ENCODE measurements around the gene LTBP1. TPM values are rescaled to one million over a fixed set of nuclear protein-coding genes. Genes with fewer than 3 reads are reported as not detected.
"Not testable (repeated sequence)": the region's sequence is repeated elsewhere in the genome, so short reads cannot be mapped to it uniquely, and the experiment has no call there.

The LTBP1 gene
- total RNA-seq, 2 experiments from 2014 or later, result 0.19 to 0.23 TPM

DNA sequence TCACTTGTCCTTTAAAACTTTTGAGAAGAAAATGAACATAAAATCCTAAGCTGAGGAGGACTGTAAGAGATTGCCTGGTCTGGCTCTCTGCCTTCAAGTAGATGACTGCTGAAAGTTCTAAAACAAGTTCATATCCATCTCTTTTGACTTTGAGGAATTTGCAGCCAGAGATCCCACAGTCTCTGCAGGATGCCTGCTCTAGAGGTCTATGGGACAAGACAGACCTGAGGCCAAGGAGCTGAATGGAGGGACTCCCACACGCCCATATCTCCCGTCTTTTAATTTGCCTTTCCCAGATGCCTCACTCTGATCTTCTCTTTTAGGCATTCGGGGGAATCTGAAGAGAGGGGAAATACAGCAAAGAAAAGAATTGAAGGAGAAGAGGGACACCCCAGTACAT lies 273.8 kb downstream of the LTBP1 start:
- Mint-ChIP-seq H3K4me3 (no peak overlapping the region), H3K27me3 (peaks cover 12% of the 10 kb centered on the region), H3K27ac (no peak overlapping the region), H3K9me3 (peaks cover under 1% of the 10 kb centered on the region), H3K4me1 (peaks cover 2% of the 10 kb centered on the region), H3K36me3 (no peaks in the 10 kb centered on the region)
- ATAC-seq (ENCODE audit: low read depth) (no peak), DNase-seq (no peak)
- POLR2A ChIA-PET, result no interaction called here

DNA sequence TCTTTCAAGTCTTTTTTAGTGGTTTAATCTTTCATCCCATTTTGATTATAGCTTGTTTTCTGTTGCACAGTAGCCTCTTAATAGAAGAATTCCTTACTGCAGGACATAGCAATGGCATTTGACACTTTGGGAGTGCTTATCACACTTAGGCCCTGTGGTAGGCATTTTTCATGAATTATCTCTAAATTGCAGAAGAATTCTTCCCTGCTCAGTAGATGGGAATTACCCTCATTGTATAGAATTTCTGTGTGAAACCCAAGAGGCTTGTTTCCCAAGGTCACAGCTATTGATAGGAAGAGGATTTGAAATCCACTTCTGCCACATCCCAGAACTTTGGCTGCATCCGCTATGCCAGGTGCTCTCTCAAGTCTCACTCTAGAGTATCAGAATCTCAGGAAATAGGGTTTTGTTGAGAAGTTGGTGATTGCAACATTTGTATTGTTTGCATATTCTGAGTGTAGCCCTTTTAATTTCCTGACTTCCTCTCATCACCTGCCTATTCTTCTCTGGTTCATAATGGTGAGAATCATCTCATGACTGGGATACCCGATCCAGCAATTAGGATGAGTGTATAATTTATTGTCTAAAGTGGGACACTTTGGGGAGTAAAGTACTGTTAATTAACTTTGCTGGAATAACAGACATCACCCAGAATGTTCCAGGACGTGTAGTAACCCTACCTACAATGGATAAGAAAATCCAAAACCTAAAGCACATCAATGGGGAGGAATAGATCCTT lies 274.5 kb downstream of the LTBP1 start:
- Mint-ChIP-seq H3K27me3 (peaks cover 12% of the 10 kb centered on the region), H3K4me1 (peaks cover 2% of the 10 kb centered on the region), H3K4me3 (no peak overlapping the region), H3K27ac (no peak overlapping the region), H3K9me3 (peaks cover 3% of the 10 kb centered on the region), H3K36me3 (no peaks in the 10 kb centered on the region)
- ATAC-seq (ENCODE audit: low read depth) (no peak), DNase-seq (no peak)
- POLR2A ChIA-PET, result no interaction called here

DNA sequence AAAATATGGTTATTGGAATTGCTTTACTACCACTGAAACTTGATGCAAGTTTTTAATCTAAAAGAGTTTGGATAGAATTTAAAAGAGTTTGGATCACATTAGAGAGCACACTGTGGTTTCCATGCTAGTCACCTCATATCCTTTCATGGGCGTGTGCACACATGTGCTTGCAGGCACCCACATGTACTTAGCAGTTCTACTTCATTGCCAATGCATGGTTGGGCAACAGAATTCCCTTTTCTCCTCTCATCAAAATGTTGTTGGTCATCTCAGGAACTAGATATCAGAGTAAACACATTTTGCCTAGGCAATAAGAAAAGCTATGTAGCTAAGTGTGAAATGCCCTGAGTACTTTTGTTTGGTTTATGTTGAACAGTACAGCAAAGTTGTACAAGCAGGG lies 275.6 kb downstream of the LTBP1 start:
- Mint-ChIP-seq H3K9me3 (peaks cover 3% of the 10 kb centered on the region), H3K4me3 (no peak overlapping the region), H3K36me3 (no peaks in the 10 kb centered on the region), H3K27me3 (peaks cover 12% of the 10 kb centered on the region), H3K4me1 (peaks cover 2% of the 10 kb centered on the region), H3K27ac (no peak overlapping the region)
- ATAC-seq (ENCODE audit: low read depth), result no peak
- POLR2A ChIA-PET, result no interaction called here
- DNase-seq, result no peak

DNA sequence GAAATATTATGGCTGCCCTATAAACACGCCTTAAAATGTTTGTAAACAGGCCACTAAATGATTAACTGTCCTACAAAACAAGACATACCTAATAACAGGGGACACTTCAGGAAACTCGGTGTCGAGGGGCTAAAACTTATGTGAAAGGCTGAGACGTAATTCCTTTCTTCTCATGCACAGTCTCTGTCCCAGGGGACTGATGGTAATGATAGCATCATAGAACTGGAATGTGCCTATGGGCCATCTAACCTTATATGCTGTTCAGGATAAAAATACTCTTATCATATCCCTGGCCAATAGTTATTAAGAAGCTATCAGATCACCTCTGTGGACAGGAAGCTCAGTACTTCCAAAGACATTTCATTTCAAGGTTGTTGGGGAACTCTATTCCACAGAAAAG lies 277.1 kb downstream of the LTBP1 start:
- no peak overlapping the region for H3K4me3 Mint-ChIP-seq
- peaks cover 10% of the 10 kb centered on the region for H3K27me3 Mint-ChIP-seq
- H3K4me1 Mint-ChIP-seq, result peaks cover 2% of the 10 kb centered on the region
- DNase-seq (no peak), ATAC-seq (ENCODE audit: low read depth) (no peak)
- H3K27ac Mint-ChIP-seq, result no peak overlapping the region
- POLR2A ChIA-PET, result no interaction called here
- peaks cover 3% of the 10 kb centered on the region for H3K9me3 Mint-ChIP-seq
- H3K36me3 Mint-ChIP-seq, result no peaks in the 10 kb centered on the region

DNA sequence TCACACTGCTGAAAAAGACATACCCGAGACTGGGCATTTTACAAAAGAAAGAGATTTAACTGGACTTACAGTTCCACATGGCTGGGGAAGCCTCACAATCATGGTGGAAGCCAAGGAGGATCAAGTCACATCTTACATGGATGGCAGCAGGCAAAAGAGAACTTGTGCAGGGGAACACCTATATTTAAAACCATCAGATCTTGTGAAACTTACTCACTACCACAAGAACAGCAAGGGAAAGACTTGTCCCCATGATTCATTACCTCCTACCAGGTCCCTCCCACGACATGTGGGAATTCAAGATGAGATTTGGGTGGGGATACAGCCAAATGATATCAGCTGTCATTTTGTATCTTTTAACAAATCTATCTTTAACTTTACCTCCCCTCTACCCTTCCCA lies 278.6 kb downstream of the LTBP1 start:
- no peak for DNase-seq
- peaks cover 3% of the 10 kb centered on the region for H3K9me3 Mint-ChIP-seq
- no peak overlapping the region for H3K4me3 Mint-ChIP-seq
- H3K36me3 Mint-ChIP-seq, result no peaks in the 10 kb centered on the region
- POLR2A ChIA-PET, result no interaction called here
- H3K4me1 Mint-ChIP-seq, result no peaks in the 10 kb centered on the region
- H3K27ac Mint-ChIP-seq, result no peak overlapping the region
- peaks cover 10% of the 10 kb centered on the region for H3K27me3 Mint-ChIP-seq
- no peak for ATAC-seq (ENCODE audit: low read depth)

DNA sequence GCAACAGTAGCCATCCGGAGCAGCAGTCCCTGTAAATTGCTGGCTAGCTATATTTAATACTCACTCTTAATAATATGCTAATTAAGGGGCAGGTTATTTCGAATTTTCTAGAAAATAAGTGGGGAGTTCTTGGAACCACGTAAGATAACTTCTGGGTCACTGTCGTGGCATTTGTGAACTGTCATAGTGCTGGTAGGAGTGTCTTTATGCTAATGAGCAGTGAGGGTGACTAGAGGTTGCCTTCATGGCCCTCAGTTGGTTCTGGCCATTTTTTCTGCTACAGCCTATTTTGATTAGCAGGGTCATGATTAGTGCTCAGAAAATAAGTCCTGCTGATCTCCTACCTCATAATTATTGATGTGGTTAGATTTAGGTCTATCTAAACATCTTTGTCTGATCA lies 279.8 kb downstream of the LTBP1 start:
- DNase-seq, result no peak
- no peak overlapping the region for H3K4me3 Mint-ChIP-seq
- H3K27ac Mint-ChIP-seq, result no peak overlapping the region
- peaks cover 3% of the 10 kb centered on the region for H3K9me3 Mint-ChIP-seq
- POLR2A ChIA-PET, result no interaction called here
- ATAC-seq (ENCODE audit: low read depth), result no peak
- H3K4me1 Mint-ChIP-seq, result no peaks in the 10 kb centered on the region
- H3K36me3 Mint-ChIP-seq, result no peaks in the 10 kb centered on the region
- H3K27me3 Mint-ChIP-seq, result peaks cover 6% of the 10 kb centered on the region

DNA sequence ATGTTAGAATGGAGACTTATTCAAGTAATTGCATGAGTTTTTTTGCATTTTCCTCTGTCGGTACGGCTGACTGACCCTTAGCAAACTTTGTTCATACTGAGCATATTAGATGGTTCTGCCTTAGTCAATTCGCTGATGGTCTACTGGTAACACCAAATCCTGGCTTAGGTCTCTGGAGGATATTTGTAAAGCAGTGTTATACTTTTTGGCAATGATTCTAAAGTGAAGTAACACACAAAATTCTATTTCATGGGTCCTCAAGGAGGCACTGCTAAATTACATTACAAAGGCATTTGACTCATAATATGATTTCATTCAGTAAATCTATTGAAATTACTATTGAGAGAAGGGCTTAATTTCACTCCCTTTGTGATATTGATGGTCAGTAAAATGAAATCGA lies 282.9 kb downstream of the LTBP1 start:
- H3K4me3 Mint-ChIP-seq, result no peak overlapping the region
- POLR2A ChIA-PET, result no interaction called here
- H3K27me3 Mint-ChIP-seq, result peaks cover 17% of the 10 kb centered on the region
- no peaks in the 10 kb centered on the region for H3K36me3 Mint-ChIP-seq
- H3K9me3 Mint-ChIP-seq, result peaks cover 3% of the 10 kb centered on the region
- ATAC-seq (ENCODE audit: low read depth), result no peak
- no peaks in the 10 kb centered on the region for H3K4me1 Mint-ChIP-seq
- H3K27ac Mint-ChIP-seq, result no peak overlapping the region
- no peak for DNase-seq

DNA sequence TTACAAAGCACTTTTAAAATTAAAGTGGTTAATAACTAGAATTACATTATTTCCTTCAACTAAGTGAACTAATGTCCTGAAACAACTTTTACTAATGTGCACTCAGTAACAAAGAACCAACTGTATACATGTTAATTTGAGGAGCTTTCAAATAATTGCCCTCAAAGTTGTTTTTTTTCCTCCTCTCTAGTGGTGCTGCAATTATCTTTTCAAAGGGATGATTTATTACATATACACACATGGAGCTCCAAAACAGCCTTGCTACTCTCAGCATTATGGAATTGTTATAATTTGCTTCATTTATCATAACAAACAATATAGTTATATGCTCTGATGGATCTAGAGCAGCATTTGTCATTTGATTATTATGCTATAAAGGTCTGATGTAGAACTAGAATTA lies 283.4 kb downstream of the LTBP1 start:
- H3K4me3 Mint-ChIP-seq, result no peak overlapping the region
- POLR2A ChIA-PET, result no interaction called here
- DNase-seq (no peak), ATAC-seq (ENCODE audit: low read depth) (no peak)
- no peaks in the 10 kb centered on the region for H3K36me3 Mint-ChIP-seq
- peaks cover 15% of the 10 kb centered on the region for H3K27me3 Mint-ChIP-seq
- H3K27ac Mint-ChIP-seq, result no peak overlapping the region
- peaks cover 3% of the 10 kb centered on the region for H3K9me3 Mint-ChIP-seq
- no peaks in the 10 kb centered on the region for H3K4me1 Mint-ChIP-seq

DNA sequence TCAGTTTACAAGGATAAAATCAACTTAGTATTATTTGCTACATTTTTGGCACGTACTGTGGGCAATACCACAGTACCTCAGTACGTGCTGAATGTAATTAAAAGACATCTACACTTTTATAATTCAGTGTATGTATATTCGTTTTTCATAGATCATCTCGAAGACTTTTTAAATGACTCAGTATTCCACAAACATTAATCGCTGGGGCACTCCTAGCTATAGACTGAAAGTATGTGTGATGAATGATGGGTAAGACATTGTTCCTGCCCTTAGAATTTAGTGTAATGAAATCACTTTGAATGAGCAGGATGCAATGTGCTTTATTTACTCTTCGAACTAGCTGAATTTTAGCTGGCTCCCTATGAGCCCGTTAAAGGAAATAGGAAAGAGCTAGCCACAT lies 284.1 kb downstream of the LTBP1 start:
- Mint-ChIP-seq H3K9me3 (no peaks in the 10 kb centered on the region), H3K4me3 (no peak overlapping the region), H3K27ac (no peak overlapping the region), H3K4me1 (no peaks in the 10 kb centered on the region), H3K27me3 (peaks cover 15% of the 10 kb centered on the region), H3K36me3 (no peaks in the 10 kb centered on the region)
- no peak for DNase-seq
- no peak for ATAC-seq (ENCODE audit: low read depth)
- POLR2A ChIA-PET, result no interaction called here

DNA sequence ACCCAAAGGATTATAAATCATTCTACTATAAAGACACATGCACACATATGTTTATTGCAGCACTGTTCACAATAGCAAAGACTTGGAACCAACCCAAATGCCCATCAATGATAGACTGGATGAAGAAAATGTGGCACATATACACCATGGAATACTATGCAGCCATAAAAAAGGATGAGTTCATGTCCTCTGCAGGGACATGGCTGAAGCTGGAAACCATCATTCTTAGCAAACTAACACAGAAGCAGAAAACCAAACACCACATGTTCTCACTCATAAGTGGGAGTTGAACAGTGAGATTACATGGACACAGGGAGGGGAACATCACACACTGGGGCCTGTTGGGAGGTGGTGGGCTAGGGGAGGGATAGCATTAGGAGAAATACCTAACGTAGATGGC lies 288.8 kb downstream of the LTBP1 start:
- H3K36me3 Mint-ChIP-seq, POLR2A ChIA-PET: not testable (repeated sequence)

DNA sequence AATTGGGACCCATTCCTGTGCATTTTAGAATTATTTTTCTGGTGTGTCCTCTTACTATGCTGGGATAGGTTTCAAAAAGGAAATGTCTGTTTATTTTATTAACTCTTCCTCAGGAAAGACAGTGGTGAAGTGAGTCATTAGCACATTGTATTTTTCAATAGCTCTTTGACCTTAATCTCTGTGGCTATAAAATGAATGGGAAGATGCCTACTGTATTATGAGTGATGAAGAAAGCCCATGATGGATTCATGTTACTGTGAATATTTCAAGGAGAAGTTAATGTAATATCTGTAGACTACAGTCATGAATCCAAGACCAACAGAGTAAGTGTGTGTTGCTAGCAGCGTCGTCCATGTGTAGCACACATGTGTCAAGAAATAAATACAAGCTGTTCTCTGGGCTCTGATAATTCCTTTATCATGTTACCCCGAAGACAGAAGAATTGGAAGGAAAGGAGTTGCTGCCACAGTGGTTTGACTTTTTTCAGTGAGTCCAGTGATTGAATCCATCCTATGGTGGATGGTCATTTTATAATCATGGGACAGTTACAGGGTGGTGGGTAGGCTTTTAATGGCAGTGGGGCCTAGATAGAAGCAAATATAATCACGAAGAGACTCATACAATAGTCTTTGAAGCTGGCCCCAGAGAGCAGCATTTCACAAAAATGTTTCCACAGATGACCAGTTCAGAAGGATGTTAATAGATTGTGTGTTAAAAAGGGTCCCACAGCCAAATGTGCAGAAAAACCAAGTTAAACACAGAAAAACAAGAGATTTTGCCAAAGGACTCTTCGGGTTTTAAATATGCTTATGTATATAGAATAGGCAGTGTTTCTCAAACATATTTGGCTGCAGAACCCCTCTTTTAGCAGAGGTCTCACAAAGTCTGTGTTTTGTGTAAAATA lies 290.0 kb downstream of the LTBP1 start:
- ATAC-seq (ENCODE audit: low read depth) (no peak), DNase-seq (no peak)
- no peaks in the 10 kb centered on the region for H3K4me1 Mint-ChIP-seq
- POLR2A ChIA-PET, result no interaction called here
- no peaks in the 10 kb centered on the region for H3K36me3 Mint-ChIP-seq
- H3K4me3 Mint-ChIP-seq, result no peak overlapping the region
- H3K9me3 Mint-ChIP-seq, result no peaks in the 10 kb centered on the region
- peaks cover 15% of the 10 kb centered on the region for H3K27me3 Mint-ChIP-seq
- H3K27ac Mint-ChIP-seq, result no peak overlapping the region

More for the DNA sequence above, 288.8 kb downstream of the LTBP1 start:
- H3K27ac Mint-ChIP-seq; DNase-seq; H3K4me3 Mint-ChIP-seq; H3K4me1 Mint-ChIP-seq; ATAC-seq (ENCODE audit: low read depth); H3K9me3 Mint-ChIP-seq: not testable (repeated sequence)
- H3K27me3 Mint-ChIP-seq, result peaks cover 15% of the 10 kb centered on the region

DNA sequence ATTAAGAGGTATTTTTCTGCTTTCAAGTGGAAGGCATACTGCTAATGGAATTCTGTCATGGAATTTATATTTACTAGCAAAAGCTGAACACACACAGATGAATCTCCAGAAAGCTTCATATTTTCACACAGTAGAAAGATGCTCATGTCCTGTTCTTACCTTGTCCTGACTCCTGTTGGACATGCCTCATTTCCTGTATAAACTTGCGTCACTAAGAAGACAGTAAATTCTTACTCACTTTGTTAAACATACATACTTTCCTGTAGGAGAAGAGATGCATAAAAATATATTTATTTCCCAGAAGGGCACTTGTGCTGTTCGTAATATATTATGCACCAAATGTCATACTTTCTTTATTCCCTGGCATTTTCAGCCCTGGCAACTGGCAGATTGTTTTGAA lies 291.4 kb downstream of the LTBP1 start:
- Mint-ChIP-seq H3K4me1 (no peaks in the 10 kb centered on the region), H3K4me3 (no peak overlapping the region), H3K36me3 (no peaks in the 10 kb centered on the region), H3K27ac (no peak overlapping the region), H3K9me3 (no peaks in the 10 kb centered on the region), H3K27me3 (peaks cover 5% of the 10 kb centered on the region)
- POLR2A ChIA-PET, result no interaction called here
- no peak for ATAC-seq (ENCODE audit: low read depth)
- DNase-seq, result no peak

DNA sequence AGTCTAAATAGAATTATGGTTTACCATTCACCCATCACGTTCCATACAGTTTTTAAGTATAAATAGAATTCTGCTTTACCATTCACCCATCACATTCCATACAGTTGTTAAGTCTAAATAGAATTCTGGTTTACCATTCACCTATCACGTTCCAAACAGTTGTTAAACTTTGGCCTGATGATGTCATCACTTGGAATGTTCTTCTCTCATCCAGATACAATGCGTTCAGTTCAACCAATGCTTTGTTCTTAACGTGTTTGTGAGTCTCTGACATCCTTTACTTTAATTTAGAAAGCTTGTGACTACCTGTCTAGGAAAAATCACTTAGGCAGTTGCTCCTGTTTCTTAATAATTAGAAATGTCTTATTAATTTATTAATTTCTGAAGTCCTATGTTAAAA lies 293.4 kb downstream of the LTBP1 start:
- Mint-ChIP-seq H3K27me3 (no peaks in the 10 kb centered on the region), H3K27ac (no peak overlapping the region), H3K9me3 (no peaks in the 10 kb centered on the region), H3K4me1 (no peaks in the 10 kb centered on the region), H3K4me3 (no peak overlapping the region), H3K36me3 (no peaks in the 10 kb centered on the region)
- POLR2A ChIA-PET, result no interaction called here
- DNase-seq, result no peak
- ATAC-seq (ENCODE audit: low read depth), result no peak

DNA sequence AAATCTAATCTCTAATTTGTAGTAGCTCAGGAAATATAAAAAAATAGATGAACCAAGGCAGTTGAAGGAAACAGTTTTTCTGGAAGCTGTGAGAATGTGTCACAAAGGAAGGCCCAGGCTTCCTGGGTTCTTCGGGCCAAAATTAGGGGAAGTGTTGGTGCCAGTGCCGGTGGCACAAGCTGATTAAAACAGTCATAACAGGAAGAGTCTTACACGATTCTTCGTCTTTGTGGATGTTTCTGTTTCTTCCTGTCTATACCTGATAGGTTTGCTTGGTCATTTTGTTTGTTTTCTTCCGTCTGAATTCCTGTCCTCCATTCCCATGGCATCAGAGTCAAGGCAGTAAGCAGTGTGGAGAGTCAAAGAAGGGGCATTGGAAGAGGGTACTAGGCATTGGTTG lies 294.3 kb downstream of the LTBP1 start:
- H3K36me3 Mint-ChIP-seq, result no peaks in the 10 kb centered on the region
- H3K4me3 Mint-ChIP-seq, result no peak overlapping the region
- no peak for DNase-seq
- no peak for ATAC-seq (ENCODE audit: low read depth)
- no peak overlapping the region for H3K27ac Mint-ChIP-seq
- peaks cover 1% of the 10 kb centered on the region for H3K27me3 Mint-ChIP-seq
- H3K4me1 Mint-ChIP-seq, result no peaks in the 10 kb centered on the region
- no peaks in the 10 kb centered on the region for H3K9me3 Mint-ChIP-seq
- POLR2A ChIA-PET, result no interaction called here
